Activated CD8-positive, alpha-beta memory T cell treated with anti-CD3 and anti-CD28 coated beads, Interleukin-2, amount 50 U/mL, for 1 hour (primary cell): ENCODE measurements around the gene NMRK1.

Experiments used
- DNase-seq: peaks from one replicate; pipeline ENCODE4 v3.0.0-alpha.2; 2020; ENCODE audit errors: extremely low read depth

NMRK1 gene

DNA sequence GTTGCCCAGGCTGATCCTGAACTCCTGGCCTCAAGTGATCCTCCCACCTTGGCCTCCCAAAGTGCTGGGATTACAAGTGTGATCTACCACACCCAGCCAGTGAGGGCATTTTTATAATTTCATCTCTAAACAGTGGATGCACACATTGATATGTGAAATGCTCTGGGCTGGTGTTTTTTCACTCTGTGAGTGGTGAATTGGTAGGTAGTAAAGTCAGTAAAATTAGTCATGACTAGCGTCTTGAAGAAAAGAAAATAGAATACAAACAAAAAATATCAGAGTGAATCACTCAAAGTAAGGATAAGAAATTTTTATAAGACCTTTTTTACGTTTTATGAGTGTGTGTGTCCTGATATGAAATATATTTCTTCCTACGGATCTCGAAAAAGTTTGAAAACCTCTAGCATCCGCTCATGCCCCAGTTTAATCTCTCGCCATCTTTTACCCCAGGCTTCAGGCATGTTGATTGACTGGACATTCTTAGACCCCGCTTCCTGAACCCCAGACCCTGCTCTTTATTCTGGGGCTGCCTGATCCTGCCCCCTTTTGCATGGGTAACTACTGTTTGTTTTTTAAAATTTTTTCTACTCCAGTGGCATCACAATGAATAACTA lies 14.3 kb upstream of the NMRK1 start:
- no peak for DNase-seq

DNA sequence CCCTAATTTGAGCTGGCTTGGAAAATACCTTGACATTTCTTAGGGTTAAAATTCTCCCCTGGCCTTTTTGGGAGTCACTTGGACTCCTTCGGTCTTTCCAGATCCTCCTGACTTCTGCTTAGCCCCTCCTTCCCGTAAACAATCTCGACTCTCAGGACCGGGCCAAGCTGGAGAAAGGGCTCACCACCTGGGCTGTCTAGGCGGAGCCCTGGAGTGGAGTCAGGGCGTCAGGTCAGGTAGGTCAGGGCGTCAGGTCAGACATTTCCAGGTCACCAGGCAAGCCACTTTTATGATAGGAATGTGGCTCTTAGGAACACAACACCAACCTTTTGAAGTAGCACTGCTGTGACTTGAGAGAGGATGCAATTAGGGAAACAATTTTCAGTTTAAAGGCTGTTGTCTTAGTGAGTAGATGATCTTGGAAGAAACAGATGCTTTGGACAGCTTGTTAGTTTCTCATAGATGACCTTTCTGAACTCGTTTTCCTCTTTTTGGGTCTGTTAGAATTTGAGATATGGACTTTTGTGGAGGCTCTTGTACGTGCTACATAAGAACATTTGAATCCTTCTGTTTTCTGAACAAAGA lies 13.1 kb upstream of the NMRK1 start:
- DNase-seq: no peak

DNA sequence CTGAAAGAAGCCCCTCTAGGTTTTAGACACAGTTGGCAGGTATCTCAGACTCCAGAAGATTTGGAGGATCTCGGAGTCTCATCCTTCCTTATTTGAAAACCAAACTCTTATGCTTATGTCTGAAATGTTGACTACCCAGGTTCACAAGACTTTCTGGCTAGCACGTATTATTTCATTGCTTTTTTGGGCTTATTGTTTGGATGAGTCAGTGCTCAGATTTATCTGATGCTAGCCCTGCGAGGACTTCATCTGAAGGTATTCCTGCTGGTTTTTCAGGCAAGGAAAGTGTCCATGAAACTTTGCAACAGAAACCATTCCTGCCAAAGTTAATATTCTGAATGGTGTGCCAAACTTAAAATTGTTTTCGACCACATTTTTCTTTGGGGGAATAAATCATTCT lies 8.8 kb upstream of the NMRK1 start:
- no peak for DNase-seq

DNA sequence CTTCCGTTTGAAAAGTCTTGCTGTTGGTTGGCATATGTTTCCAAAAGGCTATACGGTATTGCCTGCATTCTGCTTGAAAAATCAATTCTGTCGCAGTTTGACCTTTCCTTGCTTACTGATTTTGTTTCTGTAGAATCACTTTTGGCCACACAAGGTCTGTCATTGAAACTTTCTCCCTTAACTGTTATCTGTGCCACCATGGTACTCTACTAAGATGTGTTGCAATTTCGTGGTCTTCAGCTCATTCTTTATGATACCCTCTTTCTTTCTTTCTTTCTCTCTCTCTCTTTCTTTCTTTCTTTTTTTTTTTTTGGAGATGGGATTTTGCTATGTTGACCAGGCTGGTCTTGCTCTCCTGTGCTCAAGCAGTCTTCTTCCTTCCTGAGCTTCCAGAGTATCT lies 4.8 kb upstream of the NMRK1 start:
- DNase-seq: no peak

DNA sequence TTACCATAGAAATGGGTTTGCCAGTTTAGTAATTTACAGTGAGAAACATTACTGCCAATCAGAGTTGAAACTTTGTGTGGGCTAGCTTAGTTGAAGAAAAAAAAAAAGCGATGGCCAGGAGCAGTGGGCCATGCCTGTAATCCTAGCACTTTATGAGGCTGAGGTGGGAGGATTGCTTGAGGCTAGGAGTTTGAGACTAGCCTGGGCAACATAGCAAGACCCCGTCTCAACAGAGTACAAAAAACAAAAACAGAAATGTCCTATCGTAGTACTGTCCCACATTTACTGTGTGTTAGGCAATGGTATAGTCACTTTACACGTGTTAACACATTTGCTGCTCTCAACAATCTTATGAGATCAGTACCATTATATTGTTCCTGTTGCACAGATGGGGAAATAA lies 2.6 kb upstream of the NMRK1 start:
- no peak for DNase-seq

DNA sequence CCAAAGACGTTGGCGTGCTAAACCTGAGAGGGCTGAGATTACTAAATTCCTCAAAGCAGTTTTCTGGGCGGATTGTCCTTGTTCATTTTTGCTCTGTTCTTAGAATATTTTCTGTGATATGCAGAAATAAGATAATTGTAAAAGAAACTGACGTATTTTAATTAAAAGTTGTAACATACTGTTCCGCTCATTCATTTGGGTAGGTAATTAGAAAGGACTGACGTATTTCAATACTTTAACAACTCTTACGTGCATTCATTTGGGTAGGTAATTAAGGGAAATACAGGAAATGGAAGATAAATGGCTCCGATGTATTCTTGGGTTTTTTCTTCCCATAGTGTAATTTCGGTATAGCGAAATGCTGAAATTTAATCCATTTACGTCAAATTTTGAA lies 1.4 kb upstream of the NMRK1 start:
- DNase-seq: no peak

DNA sequence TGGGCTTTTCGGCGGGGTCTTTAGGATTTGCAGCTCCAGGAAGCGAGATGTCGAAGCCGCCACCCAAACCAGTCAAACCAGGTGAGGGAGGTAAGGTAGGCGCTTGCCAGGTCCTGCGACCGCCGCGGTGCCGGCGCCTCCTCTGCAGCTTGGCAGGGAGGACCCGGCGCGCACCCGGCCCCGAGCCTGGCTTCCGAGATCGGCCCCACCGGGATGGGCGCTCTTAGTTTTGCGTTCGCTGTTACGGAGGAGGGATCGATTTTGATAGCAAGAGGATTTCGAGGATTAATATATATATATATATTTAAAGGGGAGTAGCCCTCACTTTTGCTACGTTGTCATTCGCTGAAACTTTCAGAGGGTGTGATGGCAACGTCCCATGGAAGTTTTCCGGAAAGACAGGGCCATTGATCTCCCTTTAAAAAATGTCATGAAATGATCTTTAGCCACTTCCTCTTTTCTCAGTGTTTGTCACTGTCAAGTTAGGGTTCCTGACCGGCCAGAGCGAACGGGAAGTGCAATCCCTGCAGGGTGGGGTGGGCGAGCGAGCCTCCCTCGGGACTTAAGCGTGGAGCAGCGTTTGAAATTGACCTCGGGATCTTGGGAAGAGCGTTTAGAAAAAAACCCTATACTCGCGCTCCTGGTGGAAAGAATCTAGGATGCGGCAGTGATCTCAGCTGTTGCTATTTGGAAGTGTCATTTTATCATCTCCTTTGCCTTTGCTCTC lies 854 bp upstream of the NMRK1 start:
- DNase-seq: peak; percentile 33

DNA sequence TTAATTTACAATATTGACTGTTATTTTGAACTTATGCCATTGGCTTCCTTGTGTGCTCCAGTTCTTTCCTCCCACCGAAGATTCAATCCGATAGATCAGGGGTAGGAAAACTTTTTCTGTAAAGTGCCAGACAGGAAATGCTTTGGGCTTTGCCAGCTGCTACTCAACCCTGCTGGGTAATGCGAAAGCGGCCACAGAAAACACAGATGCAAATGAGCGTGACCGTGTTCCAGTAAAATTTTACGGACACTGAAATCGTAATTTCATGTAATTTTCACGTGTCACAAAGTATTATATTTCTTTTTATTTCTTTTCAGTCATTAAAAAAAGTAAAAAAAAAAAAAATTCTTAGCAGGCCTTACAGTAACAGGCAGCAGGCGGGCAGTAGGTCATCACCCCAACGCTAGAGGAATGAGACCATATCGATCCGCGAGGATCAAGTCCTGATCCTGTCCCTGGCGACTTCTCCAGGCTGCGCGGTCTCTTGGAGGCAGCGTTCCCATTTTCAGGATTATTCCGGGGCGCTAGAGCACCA lies 599 bp downstream of the NMRK1 start:
- no peak for DNase-seq

DNA sequence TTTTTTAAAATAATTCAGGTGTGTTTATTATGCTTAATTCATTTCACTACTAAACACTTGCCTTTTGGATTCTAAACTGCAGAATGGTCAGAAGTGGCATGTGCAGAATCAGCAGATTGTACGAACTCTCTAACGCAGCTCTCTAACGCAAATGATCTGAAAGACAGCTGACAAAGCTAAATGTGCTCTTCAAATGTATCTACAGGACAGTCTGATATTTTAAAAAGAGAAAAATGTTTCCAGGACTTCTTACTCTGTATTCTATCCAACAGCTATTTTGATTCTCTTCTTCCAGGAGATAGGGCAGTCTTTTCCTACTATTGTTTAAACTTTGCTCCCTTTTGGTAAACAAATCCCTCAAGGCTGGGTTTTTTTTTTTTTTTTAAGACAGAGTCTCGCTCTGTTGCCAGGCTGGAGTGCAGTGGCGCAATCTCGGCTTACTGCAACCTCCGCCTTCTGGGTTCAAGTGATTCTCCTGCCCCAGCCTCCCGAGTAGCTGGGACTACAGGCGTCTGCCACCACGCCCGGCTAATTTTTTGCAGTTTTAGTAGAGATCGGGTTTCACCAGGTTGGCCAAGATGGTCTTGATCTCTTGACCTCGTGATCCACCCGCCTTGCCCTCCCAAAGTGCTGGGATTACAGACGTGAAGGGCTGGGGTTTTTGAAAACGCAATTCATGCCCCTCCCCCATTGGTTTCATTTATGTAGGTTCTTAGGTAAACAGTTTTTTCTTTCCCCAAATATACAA lies 1.2 kb downstream of the NMRK1 start:
- DNase-seq: no peak

DNA sequence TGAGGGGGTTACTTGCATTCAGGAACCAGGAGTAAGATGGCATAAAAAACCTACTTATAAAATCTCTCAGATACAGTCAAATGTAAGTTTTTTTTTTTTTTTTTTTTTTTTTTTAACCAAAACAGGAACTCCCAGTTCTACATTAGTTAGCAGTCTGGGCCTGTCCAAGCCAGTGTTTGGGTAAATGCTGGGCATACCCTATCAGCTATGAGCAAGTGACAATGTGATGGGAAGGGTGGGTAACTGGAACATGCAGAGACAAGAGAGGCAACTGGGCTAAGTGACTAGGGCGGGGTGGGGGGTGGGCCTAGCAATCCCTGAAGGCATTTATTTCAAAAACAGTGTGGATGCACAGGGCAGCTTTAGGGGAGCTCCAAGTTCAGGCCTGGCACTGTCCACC lies 2.3 kb downstream of the NMRK1 start:
- no peak for DNase-seq

DNA sequence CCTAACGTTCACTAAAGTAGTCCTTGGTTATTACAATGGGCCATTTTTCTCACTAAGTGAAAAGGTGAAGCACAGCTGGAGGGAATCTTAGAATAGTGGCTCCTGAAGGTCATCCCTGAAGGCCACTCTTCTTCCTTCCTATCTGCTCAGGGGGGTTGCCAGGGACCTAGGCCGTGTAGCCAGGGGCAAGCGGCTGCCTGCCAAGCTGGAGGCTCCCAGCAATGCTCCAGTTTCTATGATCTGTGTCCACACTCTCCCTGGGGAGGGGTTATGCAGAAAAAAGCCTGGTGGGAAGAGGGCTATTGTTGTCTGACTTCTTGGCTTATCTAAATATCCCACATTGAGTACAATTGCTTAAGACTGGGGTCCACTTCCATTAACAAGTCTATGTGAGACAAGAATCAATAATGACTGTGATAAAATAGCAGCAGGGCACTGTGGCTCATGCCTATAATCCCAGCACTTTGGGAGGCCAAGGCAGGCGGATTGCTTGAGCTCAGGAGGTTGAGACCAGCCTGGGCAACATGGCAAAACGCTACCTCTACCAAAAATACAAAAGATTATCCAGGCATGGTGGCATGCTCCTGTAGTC lies 3.8 kb downstream of the NMRK1 start:
- DNase-seq: no peak

DNA sequence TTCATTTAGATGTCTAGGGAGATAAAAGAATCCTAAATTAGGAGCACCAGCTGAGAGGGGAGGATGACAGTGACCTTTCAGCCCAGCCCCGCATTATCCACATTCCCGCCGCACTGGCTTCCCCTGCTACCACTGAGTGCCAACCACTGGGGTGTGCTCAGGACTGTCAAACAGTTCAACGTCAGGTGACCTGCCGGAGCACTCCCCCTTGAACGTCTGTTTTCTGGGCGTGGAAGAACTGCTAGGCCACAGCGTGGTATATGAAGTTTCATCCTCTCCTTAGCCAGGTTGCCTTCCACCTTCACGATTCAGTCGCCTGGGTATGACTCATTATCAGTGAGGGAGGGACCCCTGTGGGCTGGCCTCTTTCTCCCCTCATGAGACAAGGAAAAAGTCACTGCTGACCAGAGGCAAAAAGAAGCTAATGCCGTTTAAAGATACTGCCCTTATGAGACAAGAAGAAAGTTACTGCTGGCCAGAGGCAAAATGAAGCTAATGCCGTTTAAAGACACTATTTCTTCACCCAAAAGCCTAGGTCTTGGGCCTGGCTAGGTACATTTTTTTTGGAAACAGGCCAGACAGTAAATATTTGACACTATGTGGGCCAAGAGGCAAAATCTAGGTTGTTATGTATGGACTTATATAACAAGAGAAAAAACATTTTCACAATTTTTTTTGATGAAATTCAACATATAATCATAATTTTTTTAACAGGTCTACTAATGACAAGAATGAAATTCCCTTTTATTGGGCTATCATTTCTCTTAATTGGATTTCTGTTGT lies 4.6 kb downstream of the NMRK1 start:
- peak; percentile 18 for DNase-seq

DNA sequence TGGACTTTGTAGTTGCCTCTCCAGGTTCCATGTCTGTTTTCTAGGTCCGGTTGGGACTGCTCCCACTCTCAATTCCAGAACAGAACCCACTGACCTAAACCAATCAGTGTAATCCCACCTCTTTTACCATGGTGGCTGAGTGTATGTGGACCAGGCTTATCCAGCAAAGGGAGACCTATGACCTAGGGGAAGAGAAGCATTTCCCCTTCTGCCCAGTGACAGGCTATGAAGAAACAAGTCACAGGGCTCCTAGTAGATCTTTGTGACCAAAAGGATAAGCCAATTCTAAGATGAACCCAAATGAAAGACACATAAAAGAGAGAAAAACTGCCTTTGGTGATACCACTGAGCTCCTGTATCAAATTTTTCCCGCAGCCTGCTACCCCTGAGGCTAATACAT lies 6.3 kb downstream of the NMRK1 start:
- no peak for DNase-seq

DNA sequence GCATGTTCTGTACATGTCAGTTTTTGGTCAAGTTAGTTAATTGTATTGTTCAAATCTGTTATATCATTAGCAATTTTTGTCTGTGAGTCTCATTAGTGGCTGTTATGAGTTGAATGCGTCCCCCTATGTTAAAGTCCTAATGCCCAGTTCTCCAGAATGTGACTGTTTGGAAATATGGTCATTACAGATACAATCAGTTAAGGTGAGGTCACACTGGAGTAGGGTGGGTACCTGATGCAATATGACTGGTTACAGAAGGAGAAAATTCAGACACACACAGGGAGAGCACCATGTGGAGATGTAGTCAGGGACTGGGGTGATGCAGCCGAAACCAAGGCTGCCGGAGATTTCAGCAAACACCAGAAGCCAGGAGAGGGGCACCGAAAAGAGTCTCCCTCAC lies 15.1 kb downstream of the NMRK1 start:
- no peak for DNase-seq

DNA sequence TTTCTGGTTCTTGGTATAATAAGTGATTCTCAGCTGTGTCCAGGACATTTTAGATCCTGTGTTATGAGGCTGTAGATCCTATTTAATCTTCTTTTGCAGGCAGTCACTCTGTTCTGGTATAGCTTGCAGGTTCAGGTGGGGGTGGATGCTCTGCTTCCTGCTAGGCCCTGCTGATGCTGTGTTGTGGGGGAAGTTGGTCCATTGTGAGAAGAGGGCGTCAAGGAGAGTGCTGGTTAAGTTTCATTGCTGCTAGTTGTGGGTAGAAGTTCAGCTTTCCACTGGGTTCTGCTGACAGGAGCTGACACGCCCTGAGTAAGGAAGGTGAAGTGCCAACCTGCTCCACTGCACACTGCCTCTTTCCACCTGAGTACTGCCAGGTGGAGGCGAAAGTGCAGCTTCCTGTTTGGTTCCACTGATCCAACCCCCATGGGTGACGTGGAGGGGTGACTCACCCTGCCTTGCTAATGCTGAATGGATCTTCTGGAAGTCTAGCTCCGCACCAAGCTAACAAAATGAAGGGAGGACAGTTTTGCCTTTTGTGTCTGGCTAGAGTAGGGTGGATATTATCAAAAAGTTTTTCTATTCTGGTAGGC lies 16.3 kb downstream of the NMRK1 start:
- no peak for DNase-seq

DNA sequence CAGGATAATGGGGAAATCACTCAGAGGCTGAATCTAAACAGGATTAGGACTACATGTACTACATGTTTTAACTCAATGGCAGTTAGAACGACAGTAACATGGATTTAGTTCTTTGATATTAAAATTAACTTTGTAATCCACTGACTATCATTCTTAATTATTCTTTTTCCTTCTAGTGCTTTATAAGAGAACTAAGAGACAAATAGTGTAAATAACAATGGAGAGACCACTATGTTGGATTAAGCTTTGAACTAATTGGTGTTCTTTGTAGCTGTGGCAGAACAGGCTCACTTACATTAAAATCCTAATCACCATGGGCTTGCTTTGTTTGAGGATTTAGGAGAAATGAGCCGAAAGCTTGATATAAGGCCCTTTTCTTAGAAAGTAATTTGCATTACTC lies 18.8 kb downstream of the NMRK1 start:
- no peak for DNase-seq

DNA sequence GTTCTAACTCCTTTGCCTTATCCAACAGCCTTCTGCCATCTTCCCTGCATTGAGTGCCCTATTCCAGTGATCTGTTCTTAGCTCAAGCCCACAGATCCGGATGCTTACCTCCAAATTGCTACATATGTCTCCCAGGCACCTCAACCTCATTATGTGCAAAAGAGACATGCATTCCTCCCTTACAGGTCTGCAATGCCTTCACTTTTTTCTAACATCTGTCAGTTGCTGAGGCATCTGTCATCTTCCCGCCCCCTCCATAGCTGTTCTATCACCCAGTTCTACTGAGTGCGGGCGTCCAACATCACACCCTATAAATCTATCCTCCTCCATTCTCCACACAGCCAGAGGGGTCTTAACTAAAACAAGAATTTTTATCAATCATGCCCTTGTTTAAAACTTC lies 20.1 kb downstream of the NMRK1 start:
- no peak for DNase-seq

DNA sequence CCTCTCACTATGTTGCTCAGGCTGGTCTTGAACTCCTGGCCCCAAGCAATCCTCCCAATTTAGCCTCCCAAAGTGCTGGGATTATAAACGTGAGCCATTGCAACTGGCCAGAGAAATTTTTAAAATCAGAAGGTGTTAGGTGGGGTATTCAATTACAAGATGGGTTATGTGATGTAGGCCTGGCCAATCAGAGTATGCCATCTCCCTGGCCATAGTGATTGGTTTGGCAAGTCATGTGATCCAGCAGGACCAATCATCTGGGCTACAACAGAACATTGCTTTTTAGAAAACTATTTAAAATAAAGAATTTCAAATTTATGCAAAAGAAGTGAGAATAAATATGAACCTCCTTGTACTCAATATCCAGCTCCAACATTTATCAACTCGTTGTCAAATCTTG lies 22.4 kb downstream of the NMRK1 start:
- no peak for DNase-seq

DNA sequence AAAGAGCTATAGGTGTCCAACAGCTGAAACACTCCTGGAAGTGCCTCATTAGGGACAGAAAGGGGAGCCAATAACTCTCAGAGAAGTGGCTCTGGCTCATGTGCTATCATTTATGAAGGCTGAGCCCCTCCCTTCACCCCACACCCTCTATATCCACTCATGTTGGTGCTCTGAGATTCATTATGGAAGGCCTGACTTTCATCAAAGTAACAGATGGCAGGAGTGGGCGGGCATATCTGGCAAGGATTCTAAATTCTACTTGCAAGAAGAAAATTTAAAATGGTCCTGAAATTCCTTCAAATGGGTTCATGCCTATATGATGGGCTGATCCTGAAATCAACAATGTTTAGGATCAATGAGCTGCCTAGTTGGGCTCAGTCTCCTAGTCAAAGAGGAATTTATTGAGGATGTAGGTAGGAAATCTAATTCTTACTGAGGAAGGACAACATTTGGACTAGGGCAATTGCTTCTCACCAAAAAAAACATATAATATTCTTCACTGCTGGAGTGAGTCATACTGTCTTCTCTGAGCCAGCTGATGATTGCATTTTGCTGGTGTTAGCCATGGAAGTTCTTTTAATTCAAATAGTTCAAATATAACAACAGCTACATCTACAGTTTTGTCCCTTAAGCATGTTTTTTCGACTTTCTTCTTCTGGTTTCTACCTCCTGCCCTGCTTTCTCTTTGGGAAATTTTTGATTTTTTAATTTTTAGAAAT lies 23.5 kb downstream of the NMRK1 start:
- no peak for DNase-seq

DNA sequence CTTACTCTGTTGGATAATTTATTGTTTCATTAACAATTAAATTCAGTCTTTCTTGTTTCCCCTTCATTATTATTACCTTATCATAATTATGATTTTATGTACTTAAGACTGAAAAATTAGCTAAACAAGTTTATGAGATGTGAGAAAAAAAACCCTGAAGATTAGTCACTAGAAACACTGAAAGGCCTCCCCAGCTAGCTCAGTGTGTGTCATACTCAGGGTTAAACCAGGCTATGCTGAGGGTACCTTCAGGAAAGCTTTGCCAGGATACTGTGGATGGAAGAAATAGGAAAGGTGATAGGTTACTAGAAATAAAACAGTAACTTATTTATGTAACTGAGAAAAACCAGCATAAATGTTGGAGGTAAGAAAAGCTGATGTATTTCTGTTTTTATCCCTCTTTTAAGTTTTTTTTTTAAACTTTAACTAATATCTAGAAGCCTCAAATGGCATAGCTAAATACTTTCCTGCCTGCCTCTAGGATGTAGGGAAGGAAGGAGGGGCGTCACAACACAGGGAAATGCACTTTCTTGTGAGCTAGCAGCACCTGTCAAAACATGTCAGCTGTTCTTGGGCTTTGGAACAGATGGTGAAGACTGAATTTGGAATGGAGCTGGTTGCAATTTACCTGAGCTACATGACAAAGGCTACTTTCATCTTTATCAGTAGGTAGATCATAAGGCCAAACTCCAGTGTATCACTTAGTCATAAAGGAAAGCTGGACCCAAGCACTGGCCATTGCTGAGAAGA lies 24.2 kb downstream of the NMRK1 start:
- no peak for DNase-seq
